Measurements from ENCODE around the gene FGF1. TPM values are rescaled to one million over a fixed set of nuclear protein-coding genes. Genes with fewer than 3 reads are reported as not detected.

The FGF1 gene
- polyA plus RNA-seq, 1 of the 3 experiments (the other 2 are of a cell fraction) = 5.3 TPM

- Histone ChIP-seq H3K9ac (no peak overlapping the region), H3F3A (replicated peaks; ENCODE audit: insufficient read depth) (peaks cover 5% of the 10 kb centered on the region), H3K9me3 (no peaks in the 10 kb centered on the region), H4K20me1 (ENCODE audit: insufficient read depth) (no peaks in the 10 kb centered on the region), H2AFZ (ENCODE audit: low read depth) (no peak overlapping the region), H3K79me2 (ENCODE audit: insufficient read depth) (no peaks in the 10 kb centered on the region), H3K27me3 (ENCODE audit: insufficient read depth) (no peaks in the 10 kb centered on the region), H3K4me3 (ENCODE audit: low read depth in 2 of 2, low read length in 1 of 2) (no peak overlapping the region), H3K4me2 (no peak overlapping the region), H3K36me3 (replicated peaks in 1 of 2; ENCODE audit: control insufficient read depth in 1 of 2, insufficient read depth in 2 of 2, low read length in 1 of 2) (no peaks in the 10 kb centered on the region), H3K9me2 (no peaks in the 10 kb centered on the region), H3K4me1 (ENCODE audit: control insufficient read depth in 1 of 2, insufficient read depth in 2 of 2, low read depth in 1 of 2, low read length in 1 of 2) (peaks cover 2 to 3% of the 10 kb centered on the region in 2 experiments; a peak in 1 of 4 replicates), H3K27ac (ENCODE audit: low read depth in 2 of 2, low read length in 1 of 2) (no peak overlapping the region)
- TF ChIP-seq FOSL2 (IDR thresholded peaks at IDR 0.05; ENCODE audit: borderline replicate concordance, low read depth) (no peak), EP300 (IDR thresholded peaks at IDR 0.05; ENCODE audit: borderline replicate concordance in 1 of 2, low read depth in 1 of 2, low read length in 1 of 2) (no peak), SIN3A (IDR thresholded peaks at IDR 0.05; ENCODE audit: borderline replicate concordance, low read depth, low read length) (no peak), RAD21 (IDR thresholded peaks at IDR 0.05; ENCODE audit: low read length) (no peak), MEF2A (IDR thresholded peaks at IDR 0.05; ENCODE audit: borderline replicate concordance, low read depth) (no peak), GATA2 (CRISPR knock-in tag; IDR thresholded peaks at IDR 0.05) (no peak), IRF3 (IDR thresholded peaks at IDR 0.05; ENCODE audit: low read depth, low read length) (no peak), ELF1 (IDR thresholded peaks at IDR 0.05) (no peak), ZBTB33 (IDR thresholded peaks at IDR 0.05; ENCODE audit: borderline replicate concordance, low read depth) (no peak), TEAD4 (IDR thresholded peaks at IDR 0.05; ENCODE audit: borderline replicate concordance, insufficient read depth) (no peak), REST (IDR thresholded peaks at IDR 0.05; ENCODE audit: low read depth, low read length) (no peak), NFIC (IDR thresholded peaks at IDR 0.05; ENCODE audit: borderline replicate concordance) (no peak), RFX5 (IDR thresholded peaks at IDR 0.05; ENCODE audit: low read length) (no peak), RXRA (IDR thresholded peaks at IDR 0.05; ENCODE audit: borderline replicate concordance, low read depth) (no peak), POLR2AphosphoS5 (IDR thresholded peaks at IDR 0.05; ENCODE audit: low read depth, low read length) (no peak), EZH2phosphoT487 (IDR thresholded peaks at IDR 0.05; ENCODE audit: borderline replicate concordance, low read depth) (no peak)
- TF ChIP-seq, protein P1, sequence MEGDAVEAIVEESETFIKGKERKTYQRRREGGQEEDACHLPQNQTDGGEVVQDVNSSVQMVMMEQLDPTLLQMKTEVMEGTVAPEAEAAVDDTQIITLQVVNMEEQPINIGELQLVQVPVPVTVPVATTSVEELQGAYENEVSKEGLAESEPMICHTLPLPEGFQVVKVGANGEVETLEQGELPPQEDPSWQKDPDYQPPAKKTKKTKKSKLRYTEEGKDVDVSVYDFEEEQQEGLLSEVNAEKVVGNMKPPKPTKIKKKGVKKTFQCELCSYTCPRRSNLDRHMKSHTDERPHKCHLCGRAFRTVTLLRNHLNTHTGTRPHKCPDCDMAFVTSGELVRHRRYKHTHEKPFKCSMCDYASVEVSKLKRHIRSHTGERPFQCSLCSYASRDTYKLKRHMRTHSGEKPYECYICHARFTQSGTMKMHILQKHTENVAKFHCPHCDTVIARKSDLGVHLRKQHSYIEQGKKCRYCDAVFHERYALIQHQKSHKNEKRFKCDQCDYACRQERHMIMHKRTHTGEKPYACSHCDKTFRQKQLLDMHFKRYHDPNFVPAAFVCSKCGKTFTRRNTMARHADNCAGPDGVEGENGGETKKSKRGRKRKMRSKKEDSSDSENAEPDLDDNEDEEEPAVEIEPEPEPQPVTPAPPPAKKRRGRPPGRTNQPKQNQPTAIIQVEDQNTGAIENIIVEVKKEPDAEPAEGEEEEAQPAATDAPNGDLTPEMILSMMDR (IDR thresholded peaks at IDR 0.05) = no peak
- TF ChIP-seq, protein P2, sequence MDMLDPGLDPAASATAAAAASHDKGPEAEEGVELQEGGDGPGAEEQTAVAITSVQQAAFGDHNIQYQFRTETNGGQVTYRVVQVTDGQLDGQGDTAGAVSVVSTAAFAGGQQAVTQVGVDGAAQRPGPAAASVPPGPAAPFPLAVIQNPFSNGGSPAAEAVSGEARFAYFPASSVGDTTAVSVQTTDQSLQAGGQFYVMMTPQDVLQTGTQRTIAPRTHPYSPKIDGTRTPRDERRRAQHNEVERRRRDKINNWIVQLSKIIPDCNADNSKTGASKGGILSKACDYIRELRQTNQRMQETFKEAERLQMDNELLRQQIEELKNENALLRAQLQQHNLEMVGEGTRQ (IDR thresholded peaks at IDR 0.05; ENCODE audit: borderline replicate concordance, low read depth, low read length) = no peak
- POLR2A ChIA-PET = no interaction called here
- DNase-seq = no peak
- WGBS (ENCODE audit: low lambda C conversion rate) = 88% methylated on average over 11 of the region's 11 CpGs
- CTCF ChIA-PET = interaction anchor here (1.3 to 17.5 kb wide), 3 partner anchors 39 to 227 kb away, joined by 3 to 668 read pairs (median 13); no protein-coding TSS in a partner anchor
These were observed 23.9 kb downstream of the FGF1 start for GRCh38 chr5:142661957-142662356.
